GM18499 (cell line): ENCODE results near the gene ANXA4.
"Not testable (repeated sequence)": the region's sequence is repeated elsewhere in the genome, so short reads cannot be mapped to it uniquely, and the experiment has no call there.

Experiments
- ATAC-seq: cut with Tn5 transposase; IDR thresholded peaks from one replicate; pipeline ENCODE4 v1.9.1; 2021; ENCODE audit warnings: moderate number of reproducible peaks; ENCODE audit not compliant: insufficient read depth, unreplicated experiment

Gene ANXA4

GRCh38 chr2:69718338-69718965, 23.5 kb upstream of the ANXA4 start:
- ATAC-seq: no peak

- ATAC-seq: no peak
These were observed 21.5 kb upstream of the ANXA4 start for GRCh38 chr2:69720404-69720803.

- no peak for ATAC-seq
These were observed 20.9 kb upstream of the ANXA4 start for GRCh38 chr2:69721022-69721421.

GRCh38 chr2:69723791-69724190, 18.1 kb upstream of the ANXA4 start:
- no peak for ATAC-seq

GRCh38 chr2:69724540-69725159, 17.3 kb upstream of the ANXA4 start:
- no peak for ATAC-seq

GRCh38 chr2:69725706-69726360, 16.1 kb upstream of the ANXA4 start:
- ATAC-seq: no peak

- ATAC-seq: no peak
These were observed 12.7 kb upstream of the ANXA4 start for GRCh38 chr2:69729266-69729665.

GRCh38 chr2:69729781-69730180, 12.2 kb upstream of the ANXA4 start:
- no peak for ATAC-seq

- no peak for ATAC-seq
These were observed 10.6 kb upstream of the ANXA4 start for GRCh38 chr2:69731147-69731970.

- ATAC-seq: no peak
These were observed 8.4 kb upstream of the ANXA4 start for GRCh38 chr2:69733342-69734034.

- no peak for ATAC-seq
These were observed 7.8 kb upstream of the ANXA4 start for GRCh38 chr2:69734035-69734611.

- ATAC-seq: no peak
These were observed 6.9 kb upstream of the ANXA4 start for GRCh38 chr2:69734854-69735544.

GRCh38 chr2:69735686-69736085, 6.2 kb upstream of the ANXA4 start:
- no peak for ATAC-seq

GRCh38 chr2:69738149-69738548, 3.8 kb upstream of the ANXA4 start:
- not testable (repeated sequence) for ATAC-seq

GRCh38 chr2:69740502-69740951, 1.4 kb upstream of the ANXA4 start:
- ATAC-seq: no peak

GRCh38 chr2:69741229-69741574, 732 bp upstream of the ANXA4 start:
- no peak for ATAC-seq

- ATAC-seq: no peak
These were observed 503 bp downstream of the ANXA4 start for GRCh38 chr2:69742322-69742952.

GRCh38 chr2:69743847-69744264, 1.9 kb downstream of the ANXA4 start:
- ATAC-seq: no peak

GRCh38 chr2:69744456-69744855, 2.5 kb downstream of the ANXA4 start:
- ATAC-seq: no peak
